IPS-18c (cell line): ENCODE measurements around the gene ELF5.

ENCODE experiments used
- H3K4me3 ChIP-seq: 2 replicates; pipeline ENCODE4 v1.7.0; 2013; ENCODE audit warnings: low read depth, mild to moderate bottlenecking, low read length, moderate library complexity; ENCODE audit not compliant: insufficient read depth
- H3K9me3 ChIP-seq: one replicate; pipeline ENCODE4 v1.6.1; 2013; ENCODE audit warnings: mild to moderate bottlenecking, low read length, moderate library complexity; ENCODE audit not compliant: control insufficient read depth, insufficient read depth

Gene ELF5

GRCh38 chr11:34445956-34446355, 67.6 kb downstream of the ELF5 start:
- no peaks in the 10 kb centered on the region for H3K9me3 ChIP-seq
- no peak overlapping the region for H3K4me3 ChIP-seq

- Histone ChIP-seq H3K4me3 (no peak overlapping the region), H3K9me3 (no peaks in the 10 kb centered on the region)
Observed at GRCh38 chr11:34444428-34444827, 69.2 kb downstream of the ELF5 start.

GRCh38 chr11:34443136-34443535, 70.5 kb downstream of the ELF5 start:
- Histone ChIP-seq H3K4me3 (no peak overlapping the region), H3K9me3 (peaks cover 3% of the 10 kb centered on the region)

DNA sequence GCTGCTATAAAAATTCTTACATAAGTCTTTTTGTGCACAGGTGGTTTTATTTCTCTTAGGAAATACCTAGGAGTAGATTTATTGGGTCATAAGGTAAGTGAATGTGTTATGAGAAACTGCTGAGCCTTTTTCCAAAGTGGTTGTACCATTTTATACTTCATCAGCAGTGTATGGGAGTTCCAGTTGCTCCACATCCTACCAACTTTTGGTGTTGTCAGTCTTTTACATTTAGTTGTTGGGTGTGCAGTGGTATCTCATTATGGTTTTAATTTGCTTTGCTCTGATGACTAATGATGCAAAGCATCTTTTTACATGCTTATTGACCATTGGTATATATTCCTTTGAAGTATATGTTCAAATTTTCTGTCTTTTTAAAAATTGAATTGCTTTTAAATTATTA, 71.8 kb downstream of the ELF5 start:
- no peak overlapping the region for H3K4me3 ChIP-seq
- peaks cover 3% of the 10 kb centered on the region for H3K9me3 ChIP-seq

GRCh38 chr11:34439610-34440198, 73.9 kb downstream of the ELF5 start:
- Histone ChIP-seq H3K4me3 (no peak overlapping the region), H3K9me3 (peaks cover 3% of the 10 kb centered on the region)

GRCh38 chr11:34438529-34439507, 74.8 kb downstream of the ELF5 start, which contains the start of gene CAT:
TSS of gene CAT (plus strand) at chr11:34438934. CDS start at chr11:34439014, 80 bp downstream.
- Histone ChIP-seq H3K4me3 (no peak within 1 kb of the TSS), H3K9me3 (peaks cover 3% of the 10 kb centered on the region)

GRCh38 chr11:34437224-34438125, 76.1 kb downstream of the ELF5 start:
- Histone ChIP-seq H3K4me3 (no peak overlapping the region), H3K9me3 (peaks cover 3% of the 10 kb centered on the region)

- no peak overlapping the region for H3K4me3 ChIP-seq
- H3K9me3 ChIP-seq: peaks cover under 1% of the 10 kb centered on the region
Observed at GRCh38 chr11:34433899-34434298, 79.7 kb downstream of the ELF5 start.

DNA sequence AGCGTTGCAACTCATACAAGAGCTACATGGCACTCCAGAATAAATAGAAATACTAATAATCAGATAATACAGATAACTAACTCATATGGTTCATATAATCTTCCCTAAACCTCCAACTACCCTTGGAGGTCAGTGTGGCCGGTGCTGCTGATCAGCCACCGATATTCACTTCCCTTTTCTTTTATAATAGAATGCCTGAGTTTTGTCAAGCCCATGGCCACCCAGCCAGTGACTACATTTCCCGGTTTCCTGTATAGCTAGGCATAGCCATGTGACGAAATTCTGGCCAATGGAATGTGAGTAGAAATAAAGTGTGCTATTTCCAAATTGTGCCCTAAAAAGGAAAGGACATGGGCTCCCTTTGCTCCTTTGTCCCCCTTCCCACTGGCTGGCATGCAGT, 80.8 kb downstream of the ELF5 start:
- Histone ChIP-seq H3K9me3 (no peaks in the 10 kb centered on the region), H3K4me3 (no peak overlapping the region)

- H3K9me3 ChIP-seq: no peaks in the 10 kb centered on the region
- H3K4me3 ChIP-seq: no peak overlapping the region
Observed at GRCh38 chr11:34431979-34432378, 81.6 kb downstream of the ELF5 start.
